HK-2 (cell line): Measurements from ENCODE around the gene MYL3.
"Not testable (repeated sequence)": the region's sequence is repeated elsewhere in the genome, so short reads cannot be mapped to it uniquely, and the experiment has no call there.

Experiments
- DNase-seq: peaks from one replicate; pipeline ENCODE4 v3.0.0-alpha.2; 2018; ENCODE audit not compliant: unreplicated experiment

MYL3 gene

GRCh38 chr3:46830801-46831200, 32.4 kb downstream of the MYL3 start:
- no peak for DNase-seq

- no peak for DNase-seq
Measured at GRCh38 chr3:46829699-46830208, 33.5 kb downstream of the MYL3 start.

DNA sequence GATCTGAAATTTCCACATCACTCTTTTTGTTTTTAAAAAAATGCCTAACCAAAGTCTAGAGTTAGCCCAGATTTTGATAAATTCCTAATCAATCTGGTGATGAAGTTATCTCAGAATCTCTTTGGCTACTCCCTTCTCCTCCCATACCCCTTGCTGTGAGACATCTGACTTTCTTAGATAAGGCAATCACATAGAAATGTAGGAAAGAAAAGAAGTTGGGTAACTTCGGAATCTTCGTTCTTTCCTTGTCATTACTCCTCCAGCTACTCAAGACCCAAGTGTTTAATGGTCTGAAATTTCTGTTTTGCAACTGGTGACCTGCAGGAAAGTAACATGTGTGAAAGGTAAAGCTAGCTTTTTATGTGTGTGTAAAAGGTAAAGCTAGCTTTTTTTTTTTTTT, 37.8 kb downstream of the MYL3 start:
- DNase-seq, result no peak

GRCh38 chr3:46824211-46824970, 38.9 kb downstream of the MYL3 start:
- DNase-seq, result no peak

DNA sequence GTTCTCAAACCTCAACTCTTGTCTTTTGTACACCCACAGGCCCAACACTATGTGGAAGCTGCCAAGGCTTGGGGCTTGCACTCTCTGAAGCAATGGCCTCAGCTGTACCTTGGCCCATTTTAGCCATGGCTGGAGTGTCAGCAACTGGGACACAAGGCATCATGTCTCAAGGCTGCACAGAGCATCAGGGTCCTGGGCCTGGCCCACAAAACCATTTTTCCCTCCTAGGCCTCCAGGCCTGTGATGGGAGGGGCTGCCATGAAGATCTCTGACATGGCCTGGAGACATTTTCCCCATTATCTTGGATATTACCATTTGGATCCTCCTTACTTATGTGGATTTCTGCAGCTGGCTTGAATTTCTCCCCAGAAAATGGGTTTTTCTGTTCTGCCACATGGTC, 39.9 kb downstream of the MYL3 start:
- DNase-seq, result not testable (repeated sequence)

- DNase-seq, result no peak
Measured at GRCh38 chr3:46821553-46821952, 41.7 kb downstream of the MYL3 start.

GRCh38 chr3:46820852-46821251, 42.4 kb downstream of the MYL3 start:
- DNase-seq, result no peak

GRCh38 chr3:46812237-46812791, 50.9 kb downstream of the MYL3 start:
- DNase-seq, result peak; percentile 8

GRCh38 chr3:46811615-46812236, 51.5 kb downstream of the MYL3 start:
- DNase-seq, result no peak

GRCh38 chr3:46808766-46809165, 54.5 kb downstream of the MYL3 start:
- not testable (repeated sequence) for DNase-seq
